Middle frontal gyrus (tissue), 1 donor: Measurements from ENCODE around the gene TK2.

ENCODE experiments used
- DNase-seq: peaks from one replicate; pipeline ENCODE4 v3.0.0-alpha.2; 2015; ENCODE audit warnings: low spot score; ENCODE audit errors: extremely low spot score

The TK2 gene

DNA sequence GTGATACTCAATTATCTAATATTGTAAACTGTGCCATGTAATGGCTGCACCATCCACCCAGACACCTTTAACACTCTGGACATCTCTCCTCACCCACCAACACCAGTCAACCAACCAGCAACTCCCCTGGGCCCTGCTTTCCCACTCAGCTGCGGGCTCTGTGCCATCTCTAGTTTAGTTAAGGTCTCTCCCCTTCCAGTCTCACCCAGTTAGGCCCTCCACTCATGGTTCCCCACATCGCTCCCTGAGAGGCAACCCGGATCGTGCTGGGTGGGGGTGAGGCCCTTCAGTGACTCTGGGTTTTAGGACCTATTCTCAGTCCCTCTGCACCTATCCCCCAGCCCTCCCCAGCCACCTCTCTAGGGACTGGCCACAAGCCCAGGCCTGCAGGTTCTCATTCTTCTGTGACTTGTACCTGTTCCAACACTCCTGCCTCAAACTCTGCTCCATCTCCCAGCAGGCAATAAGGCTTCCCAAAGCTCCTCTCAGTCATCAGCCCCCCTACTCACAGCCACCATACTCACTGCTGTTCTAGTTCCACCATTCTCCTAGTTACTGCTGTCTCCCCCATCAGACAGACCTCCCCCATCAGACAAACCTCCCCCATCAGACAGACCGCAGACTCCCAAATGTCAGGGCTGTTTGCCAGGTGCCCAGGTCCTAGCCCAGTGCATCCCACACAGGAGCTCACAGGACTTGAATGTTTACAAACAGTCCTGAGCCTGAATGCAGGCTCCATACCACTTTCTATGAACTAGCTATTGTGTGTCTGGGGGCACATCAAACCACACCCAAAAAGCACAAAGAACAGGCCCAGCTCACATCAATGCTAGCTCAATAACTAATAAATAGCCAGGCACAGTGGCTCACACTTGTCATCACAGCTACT lies 2.6 kb downstream of the TK2 start:
- no peak for DNase-seq

DNA sequence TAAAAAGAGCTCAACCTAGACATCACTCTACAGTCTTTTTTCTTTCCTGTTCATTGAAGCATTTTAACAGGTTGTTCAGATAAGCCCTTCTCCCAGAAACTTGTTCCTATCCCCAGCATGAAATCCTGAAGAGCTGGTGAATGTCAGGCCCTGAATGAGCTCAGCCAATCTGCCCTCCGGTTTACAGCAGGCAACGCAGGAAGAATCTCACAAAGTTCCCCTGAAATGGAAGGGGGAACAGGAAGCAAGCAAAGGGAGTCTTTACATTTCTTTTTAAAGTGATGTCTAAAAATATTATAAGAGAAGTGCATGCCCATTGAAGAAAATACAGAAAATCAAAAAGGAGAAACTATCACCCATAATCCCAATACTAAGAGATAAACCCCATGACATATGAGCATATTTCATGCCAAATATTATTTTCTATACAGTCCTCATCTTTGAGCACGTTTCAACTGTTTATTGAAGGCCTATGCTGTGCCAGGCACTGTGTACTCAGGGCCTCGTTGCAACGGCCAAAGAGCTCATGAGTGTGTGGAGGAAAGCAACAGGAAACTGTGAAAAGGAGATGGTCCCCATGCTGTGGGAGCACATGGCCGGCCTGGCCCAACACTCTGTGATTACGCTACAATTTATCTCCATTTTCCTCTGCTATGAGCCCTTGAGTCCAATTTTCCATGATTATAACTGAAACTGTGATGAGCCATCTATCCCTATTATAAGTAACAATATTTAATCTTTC lies 5.7 kb downstream of the TK2 start:
- DNase-seq = no peak

DNA sequence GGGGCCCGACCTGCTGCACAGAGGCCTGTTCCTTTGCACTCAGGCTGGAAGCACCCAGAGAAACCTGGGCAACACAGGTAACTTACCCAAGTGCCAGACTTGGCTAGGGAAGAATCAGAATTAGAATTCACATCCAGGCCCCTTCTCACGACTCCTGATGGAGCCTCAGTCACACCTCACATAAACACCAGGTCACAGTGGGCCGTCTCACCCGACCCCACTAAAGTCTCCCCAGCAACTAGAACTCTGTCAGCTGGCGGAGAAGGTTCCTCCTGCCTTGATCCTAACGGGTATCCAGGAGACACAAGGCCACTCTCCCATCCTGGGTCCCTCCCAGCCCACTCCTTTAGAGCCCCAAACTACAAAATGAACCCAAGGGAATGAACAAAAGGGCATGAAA lies 6.4 kb downstream of the TK2 start:
- DNase-seq = no peak

DNA sequence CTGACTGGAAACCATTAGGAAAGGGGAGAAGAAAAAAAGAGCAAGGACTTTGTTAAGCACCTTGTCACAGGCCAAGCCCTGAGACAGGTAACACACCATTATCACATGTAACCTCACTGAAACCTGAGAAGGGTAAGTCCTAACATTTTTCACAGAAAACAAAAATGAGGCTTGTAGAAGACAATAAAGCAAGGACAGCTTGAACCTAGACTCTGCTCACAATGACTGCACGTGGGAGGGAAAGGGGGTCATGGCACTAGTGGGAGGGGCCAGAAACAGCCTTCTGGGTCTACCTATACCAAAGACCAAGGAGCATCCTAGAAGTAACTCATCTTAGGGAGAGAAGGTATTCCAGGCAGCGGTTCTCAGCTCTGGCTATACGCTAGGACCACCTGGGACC lies 7.5 kb downstream of the TK2 start:
- DNase-seq = no peak

DNA sequence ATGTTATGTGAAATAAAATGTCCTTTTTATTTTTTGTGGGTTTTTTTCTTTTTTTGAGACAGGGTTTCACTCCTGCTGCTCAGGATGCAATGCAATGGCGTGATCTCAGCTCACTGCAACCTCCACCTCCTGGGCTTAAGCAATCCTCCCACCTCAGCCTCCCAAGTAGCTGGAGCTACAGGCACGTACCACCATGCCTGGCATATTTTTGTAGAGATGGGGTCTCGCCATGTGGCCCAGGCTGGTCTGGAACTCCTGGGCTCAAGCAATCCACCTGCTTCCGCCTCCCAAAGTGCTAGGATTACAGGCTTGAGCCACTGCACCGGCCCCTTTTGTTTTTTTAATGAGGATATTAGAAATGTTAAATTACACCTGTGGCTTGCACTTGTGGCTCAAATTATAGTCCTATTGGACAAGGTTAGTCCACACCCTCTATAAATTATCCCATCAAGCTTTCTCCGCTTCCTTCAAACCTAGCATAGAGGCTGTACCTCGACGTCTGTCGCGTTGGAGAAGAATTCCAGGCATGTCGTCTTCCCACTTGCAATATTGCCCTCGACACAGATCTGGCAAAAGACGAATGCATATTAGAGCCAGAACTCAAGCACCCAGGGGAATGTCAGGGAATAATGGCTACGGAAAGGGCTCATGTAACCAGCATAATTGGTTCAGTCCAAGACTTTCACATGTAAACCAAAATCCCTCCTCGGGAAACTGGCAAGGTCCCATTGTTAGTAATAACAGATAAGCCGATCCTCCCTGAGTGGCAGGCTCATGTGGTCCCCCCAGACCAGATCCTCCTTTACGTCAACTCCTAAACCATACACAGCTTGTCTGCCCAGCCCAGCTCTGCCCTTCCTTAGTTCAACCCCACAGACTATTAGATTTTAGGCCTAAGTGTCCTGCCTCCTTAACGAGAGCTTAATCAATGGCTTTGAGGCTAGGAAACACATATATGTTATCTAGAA lies 8.2 kb downstream of the TK2 start:
- DNase-seq = no peak

DNA sequence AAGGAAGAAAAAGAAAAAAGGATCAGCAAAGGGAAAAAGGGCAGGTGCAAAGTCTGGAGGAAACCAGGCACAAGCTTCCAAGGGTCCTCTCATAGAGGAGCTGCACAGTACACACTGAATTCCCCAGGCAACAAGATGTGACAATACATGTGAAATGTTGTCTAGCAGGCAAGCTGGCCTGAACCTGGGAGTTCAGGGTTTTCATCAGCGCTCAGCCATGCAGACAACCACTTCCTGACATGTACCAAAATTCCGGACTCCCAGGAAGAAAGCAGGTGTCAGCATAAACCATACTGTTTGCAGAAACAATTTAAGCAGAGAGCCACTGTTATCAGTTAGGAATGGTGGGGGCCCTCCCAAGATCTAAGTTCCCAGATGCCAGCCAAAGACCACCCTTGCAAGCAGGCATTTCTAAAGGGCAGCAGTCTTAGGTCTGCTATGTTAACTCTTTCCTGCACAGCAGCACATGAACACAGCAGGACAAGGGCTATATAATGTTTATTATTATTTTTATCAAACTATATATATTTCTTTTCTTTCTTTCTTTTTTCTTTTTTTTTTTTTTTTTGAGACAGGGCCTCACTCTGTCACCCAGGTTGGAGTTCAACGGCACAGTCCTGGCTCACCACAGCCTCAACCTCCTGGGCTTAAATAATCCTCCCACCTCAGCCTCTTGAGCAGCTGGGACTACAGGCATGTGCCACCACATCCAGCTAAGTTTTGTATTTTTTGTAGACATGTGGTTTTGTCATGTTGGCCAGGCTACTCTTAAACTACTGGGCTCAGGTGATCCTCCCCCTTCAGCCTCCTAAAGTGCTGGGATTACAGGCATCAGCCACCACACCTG lies 10.1 kb downstream of the TK2 start:
- DNase-seq = no peak

DNA sequence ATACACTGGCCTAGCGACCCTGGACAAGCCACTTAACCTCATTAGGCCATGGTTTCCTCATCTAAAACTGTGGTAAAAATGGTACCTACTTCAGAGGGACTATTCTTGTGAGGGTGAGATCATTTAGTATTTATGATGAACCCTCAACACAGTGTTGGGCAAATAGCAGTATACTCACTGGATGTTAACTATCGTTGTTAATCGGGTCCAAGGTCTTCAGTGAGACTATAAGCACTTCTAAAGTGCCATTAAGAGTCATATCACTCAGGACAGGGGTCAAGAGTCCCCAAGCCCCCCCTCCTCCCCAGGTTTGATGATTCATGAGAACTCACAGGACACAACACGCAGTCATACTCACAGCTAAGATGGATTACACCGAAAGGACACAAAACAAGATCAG lies 11.0 kb downstream of the TK2 start:
- DNase-seq = no peak

DNA sequence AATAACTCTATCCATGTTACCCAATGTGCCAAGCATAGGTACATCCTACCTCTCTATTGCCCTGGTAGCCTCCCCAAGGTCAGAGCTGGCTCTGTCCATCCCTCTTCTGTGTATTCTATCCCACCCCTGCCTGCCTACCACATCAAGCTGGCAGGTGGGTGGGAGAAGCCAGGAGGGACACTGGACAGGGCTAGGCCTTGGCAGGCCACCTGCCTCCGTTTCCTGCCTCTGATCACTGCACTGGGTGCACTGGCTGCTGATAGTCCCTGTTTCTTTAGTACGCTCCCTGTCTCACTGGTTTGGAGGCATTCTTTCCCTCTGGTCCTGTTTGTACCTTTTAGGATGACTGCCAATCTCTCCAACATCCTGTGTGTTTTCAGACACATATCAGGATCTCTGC lies 12.7 kb downstream of the TK2 start:
- no peak for DNase-seq

DNA sequence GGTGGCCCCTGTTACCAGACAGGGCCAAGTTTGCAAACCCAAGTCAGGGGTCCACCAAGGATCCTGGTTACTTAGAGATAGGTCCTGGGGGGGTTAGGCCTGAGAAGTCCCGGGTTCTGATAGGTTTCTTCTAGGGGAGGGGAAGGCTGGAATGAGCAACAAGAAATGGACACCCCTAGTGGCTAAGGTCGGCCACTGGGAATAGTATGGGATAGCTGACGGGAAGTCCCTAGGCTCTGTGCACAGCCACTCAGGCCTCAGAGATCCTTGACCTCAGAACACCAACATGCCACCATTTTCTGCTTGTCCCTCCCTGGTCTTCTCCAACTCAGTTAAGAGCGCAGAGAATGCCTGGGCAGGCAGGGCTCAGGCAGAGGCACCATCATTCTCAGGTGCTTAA lies 13.4 kb downstream of the TK2 start:
- no peak for DNase-seq

DNA sequence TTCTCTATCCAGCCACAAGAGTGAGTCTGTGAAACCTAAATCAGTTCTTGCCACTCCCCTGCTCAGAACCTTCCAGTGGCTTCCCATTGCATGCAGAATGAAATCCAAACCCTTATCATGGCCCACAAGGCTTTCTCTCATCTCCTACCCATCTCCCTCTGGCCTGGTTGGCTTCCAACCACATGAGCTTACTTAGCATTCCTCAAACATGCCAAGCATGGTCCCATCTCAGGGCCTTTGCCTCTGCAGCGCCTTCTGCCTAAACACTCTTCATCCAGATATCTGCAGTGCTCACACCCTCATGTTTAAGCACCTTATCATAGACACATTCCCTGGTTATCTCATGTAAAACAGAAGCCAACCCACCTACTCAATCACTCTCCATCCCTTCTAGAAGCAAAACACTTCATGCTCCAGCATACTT lies 15.5 kb downstream of the TK2 start:
- no peak for DNase-seq

DNA sequence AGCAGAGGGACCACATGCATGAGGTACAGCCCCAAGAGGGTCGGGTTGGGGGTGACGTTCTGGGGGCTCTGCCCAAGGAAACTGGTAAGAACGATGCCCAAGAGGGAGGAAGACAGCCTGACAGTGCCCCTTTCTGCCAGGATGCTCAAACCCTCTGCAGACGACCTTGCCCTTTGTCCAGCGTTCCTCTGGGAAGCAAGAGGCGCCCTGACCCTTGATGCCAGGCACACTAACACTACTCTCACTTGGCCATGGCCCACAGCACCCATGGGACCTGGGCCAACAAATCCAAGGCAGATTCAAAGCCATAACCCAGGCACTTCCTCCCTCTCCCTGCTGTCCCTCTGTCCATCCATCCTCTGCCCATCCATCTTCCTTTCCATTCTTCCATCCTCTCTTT lies 20.4 kb downstream of the TK2 start:
- DNase-seq = no peak

DNA sequence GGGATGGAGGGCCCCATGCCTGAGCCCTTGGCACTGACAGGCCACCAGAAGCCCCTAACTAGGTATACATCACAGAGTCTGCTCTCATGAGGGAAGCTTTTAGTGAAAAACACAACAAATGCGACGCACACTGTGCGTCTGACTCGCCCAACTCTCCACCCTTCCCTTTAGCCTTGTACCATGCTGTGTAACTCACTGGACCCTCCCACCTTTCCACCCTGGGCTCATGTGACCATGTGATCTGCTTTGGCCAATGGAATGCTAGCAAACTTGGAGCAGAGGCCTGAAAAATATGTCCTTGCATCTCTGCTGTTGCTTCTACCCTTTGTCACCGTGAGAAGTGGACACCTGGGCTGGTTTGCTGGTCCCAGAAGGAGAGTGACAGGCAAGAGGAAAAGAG lies 21.6 kb downstream of the TK2 start:
- DNase-seq = no peak

DNA sequence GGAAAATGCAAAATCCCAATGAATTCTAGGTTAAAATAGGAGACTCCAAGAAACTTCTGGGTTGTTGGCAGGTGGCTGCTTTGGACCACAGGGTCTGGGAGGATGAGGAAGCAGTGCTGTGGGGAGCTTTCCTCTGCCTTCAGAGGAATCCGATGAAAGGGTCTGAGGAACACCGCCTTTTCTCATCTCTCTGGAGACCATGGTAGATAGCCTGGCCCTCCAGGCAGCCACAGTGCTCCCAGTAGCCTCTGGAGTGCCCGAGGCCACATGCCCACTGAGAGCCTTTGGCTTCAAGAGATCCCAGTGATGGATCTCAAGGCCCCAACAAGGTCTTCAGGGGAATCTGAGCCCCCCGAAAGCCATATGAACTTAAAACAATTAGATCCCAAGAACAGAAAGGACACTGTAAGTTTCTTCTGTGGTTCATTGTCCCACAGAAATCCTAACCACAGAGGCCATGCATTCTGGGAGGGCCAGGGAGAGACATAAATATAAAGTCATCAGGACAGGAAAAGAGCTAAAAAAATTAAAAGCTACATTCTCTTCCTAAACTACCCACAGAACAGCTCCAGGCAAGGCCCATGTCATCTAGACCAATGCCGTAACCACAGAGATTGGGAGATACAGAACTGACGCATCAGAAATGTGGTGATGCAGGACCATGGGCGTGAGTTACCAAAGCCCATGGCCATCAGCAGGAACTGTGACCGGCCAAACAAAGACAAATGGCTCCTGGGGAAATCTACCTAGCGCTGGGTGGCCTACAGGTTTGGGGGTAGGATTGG lies 24.3 kb downstream of the TK2 start:
- no peak for DNase-seq

DNA sequence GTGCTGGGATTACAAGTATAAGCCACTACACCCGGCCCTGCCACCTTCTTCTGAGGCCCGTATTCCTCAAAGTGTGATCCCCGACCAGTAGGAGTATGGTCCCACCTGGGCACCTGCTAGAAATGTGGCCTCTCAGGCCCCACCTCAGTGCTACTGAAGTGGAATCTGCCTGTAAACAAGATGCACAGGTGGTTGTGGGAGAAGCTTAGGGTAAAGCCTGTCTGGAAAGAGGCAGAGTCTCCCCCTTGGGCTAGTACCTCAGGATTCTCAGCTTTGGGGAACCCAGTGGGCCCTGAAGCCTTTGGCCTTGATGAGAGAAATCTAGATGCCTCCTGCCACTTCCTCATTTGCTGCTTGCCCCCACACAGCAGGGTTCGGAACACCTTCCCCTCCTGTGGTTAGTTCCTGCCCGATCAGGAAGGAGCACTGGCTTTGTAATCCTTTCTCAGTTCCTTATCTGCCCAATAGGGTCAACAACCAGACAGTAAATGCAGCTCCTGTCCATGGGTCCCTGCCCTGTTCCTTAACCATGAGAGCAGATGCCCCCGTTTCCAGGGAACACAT lies 25.2 kb downstream of the TK2 start:
- DNase-seq = no peak

DNA sequence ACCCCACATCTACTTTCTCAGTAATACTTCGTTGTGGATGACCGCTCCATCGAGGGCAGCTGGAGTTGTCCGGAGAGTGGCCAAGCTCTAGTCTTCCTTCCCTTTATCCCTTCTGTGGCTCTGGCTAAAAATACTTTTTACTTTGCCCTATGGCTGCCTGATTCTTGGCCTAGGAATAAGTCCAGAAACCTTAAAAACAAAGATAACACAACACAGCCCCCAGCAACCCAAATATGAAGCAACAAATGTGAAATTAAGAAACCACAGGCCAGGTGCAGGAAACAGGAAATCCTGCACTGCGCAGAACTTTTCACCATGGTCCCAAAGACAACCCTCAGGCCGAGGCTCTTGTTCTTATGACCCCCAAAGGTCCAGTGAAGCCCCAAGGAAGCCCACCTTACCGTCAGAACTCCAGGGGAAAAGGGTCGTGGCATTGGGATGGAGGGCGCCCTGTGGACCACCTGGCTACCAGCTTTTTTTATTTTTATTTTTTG lies 26.0 kb downstream of the TK2 start:
- no peak for DNase-seq

DNA sequence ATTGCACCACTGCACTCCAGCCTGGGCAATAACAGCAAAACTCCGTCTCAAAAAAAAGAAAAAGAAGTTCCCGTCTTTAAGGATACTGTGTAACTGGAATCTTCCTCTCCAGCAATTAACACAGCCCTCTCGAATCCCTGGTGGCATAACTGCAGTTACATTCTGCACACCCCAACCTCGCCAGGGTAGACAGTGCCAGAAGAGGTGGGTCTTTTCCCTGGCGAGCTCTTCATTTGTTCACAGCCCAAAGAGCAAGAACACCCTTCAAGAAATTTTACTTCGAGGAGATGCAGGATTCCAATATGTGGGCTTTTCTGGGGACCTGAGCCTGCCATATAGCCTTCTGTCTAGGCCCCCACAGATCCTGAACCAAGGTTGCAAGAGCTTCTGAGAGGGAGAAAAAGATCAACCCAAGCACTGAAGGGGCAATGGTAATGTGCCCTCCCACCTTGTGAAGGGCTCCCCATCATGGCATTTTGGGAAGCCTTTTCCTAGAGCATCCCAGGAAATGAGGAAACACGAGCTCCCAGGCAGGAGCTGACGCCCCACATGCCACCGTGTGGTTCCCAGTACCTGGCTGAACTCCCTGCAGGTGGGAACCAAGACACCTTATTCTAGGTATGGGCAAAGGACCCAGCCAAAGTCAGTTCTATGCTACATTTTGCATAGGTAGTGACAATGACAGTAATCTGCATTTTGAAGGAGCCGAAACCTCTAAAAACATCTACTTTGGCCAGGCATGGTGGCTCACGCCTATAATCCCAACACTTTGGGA lies 26.9 kb downstream of the TK2 start:
- DNase-seq = no peak

DNA sequence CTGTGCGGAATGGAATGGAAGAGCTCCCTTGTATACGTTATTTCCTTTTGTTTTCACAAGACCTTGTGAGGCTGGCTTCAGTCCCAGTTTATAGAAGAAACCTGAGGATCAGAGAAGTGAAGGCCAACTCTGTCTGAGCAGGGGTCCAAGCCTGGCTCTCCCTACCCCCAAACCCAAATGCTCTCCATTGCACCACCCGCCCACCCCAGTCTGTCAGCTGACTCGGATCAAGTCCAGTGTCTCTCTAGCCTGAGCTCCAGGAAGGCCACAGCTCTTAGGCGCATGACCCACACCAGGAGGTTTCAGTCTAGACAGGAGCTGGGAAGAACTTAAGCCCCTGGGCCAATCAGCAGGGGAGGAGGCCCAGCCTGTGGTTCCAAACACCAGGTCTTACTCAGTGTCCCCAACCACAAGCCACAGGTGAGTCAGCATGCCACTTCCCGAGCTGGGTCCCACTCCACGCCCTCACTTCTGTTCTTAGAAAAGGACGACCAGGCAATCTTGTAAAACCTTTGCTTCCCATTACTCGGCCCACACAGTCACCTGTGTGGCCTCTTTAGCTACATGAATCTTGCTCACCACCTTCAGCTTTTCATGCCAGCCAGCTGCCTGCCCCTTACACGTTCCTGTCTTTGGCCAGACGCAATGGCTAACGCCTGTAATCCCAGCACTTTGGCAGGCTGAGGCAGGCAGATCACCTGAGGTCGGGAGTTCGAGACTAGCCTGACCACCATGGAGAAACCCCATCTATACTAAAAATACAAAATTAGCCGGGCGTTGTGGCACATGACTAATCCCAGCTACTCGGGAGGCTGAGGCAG lies 27.8 kb downstream of the TK2 start:
- DNase-seq = no peak

DNA sequence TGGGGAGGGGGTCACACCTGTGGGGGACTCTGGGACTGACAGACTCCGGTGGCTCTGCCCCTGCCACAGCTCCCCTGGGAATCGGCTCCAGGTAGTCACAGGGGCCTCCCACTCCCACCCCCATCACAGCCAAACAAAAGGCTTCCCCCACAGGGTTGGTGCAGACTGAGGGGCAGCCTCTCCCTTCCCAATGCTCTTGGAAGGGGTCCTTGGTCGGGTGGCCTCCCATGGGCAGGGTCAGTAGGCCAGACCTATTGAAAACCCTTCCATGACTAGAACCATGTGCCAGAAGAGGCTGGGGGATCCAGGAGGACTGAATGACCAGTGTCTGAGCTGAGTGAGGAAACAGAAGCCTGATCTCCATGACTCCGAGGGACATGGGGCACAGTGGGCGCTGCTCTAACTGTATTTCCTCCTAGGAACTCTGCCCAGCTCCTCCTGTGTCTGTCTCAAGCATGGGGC lies 28.6 kb downstream of the TK2 start:
- DNase-seq = no peak
